Hepatocyte (in vitro differentiated cells): Measurements from ENCODE around the gene SMARCB1. TPM values are rescaled to one million over a fixed set of nuclear protein-coding genes. Genes with fewer than 3 reads are reported as not detected.

Experiments
- DNase-seq: peaks from one replicate; pipeline ENCODE4 v3.0.0-alpha.2; 2016; ENCODE audit warnings: low spot score
- H2AFZ ChIP-seq: fragments of 200-600 bp; sonication (generic); 2 replicates; pipeline ENCODE4 v1.6.0; 2016; ENCODE audit warnings: antibody characterized with exemption, mild to moderate bottlenecking
- H3K27ac ChIP-seq: fragments of 200-600 bp; sonication (generic); 2 replicates; pipeline ENCODE4 v1.5.1; 2016; ENCODE audit warnings: mild to moderate bottlenecking
- H3K27me3 ChIP-seq: fragments of 200-600 bp; sonication (generic); 2 replicates; pipeline ENCODE4 v1.6.1; 2016
- H3K36me3 ChIP-seq: fragments of 200-600 bp; sonication (generic); replicated peaks from 2 replicates; pipeline ENCODE4 v1.5.1; 2016; ENCODE audit warnings: low read depth; ENCODE audit not compliant: insufficient read depth
- H3K4me1 ChIP-seq: fragments of 200-600 bp; sonication (generic); 2 replicates; pipeline ENCODE4 v1.5.1; 2016; ENCODE audit warnings: mild to moderate bottlenecking, moderate library complexity; ENCODE audit not compliant: insufficient read depth
- H3K4me2 ChIP-seq: fragments of 200-600 bp; sonication (generic); 2 replicates; pipeline ENCODE4 v1.6.0; 2016
- H3K4me3 ChIP-seq: fragments of 200-600 bp; sonication (generic); 2 replicates; pipeline ENCODE4 v1.5.1; 2016; ENCODE audit warnings: mild to moderate bottlenecking
- H3K79me2 ChIP-seq: fragments of 200-600 bp; sonication (generic); 2 replicates; pipeline ENCODE4 v1.6.0; 2017; ENCODE audit warnings: mild to moderate bottlenecking
- H3K9me2 ChIP-seq: fragments of 200-600 bp; sonication (generic); replicated peaks from 2 replicates; pipeline ENCODE4 v1.6.0; 2017; ENCODE audit warnings: mild to moderate bottlenecking; ENCODE audit not compliant: insufficient read depth
- H3K9me3 ChIP-seq: fragments of 200-600 bp; sonication (generic); 2 replicates; pipeline ENCODE4 v1.5.1; 2016; ENCODE audit warnings: low read depth, mild to moderate bottlenecking
- H4K20me1 ChIP-seq: fragments of 200-600 bp; sonication (generic); 2 replicates; pipeline ENCODE4 v1.6.0; 2016; ENCODE audit warnings: mild to moderate bottlenecking; ENCODE audit not compliant: insufficient read depth, poor library complexity, severe bottlenecking
- CTCF ChIP-seq: fragments of 200-600 bp; sonication (generic); IDR thresholded peaks from 2 replicates; pipeline ENCODE4 v1.5.1; 2016; ENCODE audit warnings: antibody characterized with exemption, mild to moderate bottlenecking; ENCODE audit not compliant: poor library complexity
- EZH2 ChIP-seq: fragments of 200-600 bp; sonication (generic); IDR thresholded peaks from 2 replicates; pipeline ENCODE4 v1.6.1; 2016; ENCODE audit warnings: antibody characterized with exemption, mild to moderate bottlenecking, borderline replicate concordance
- EZH2phosphoT487 ChIP-seq: fragments of 200-600 bp; sonication (generic); IDR thresholded peaks from one replicate; pipeline ENCODE4 v1.6.1; 2018; ENCODE audit warnings: antibody characterized with exemption, mild to moderate bottlenecking, low read depth, moderate library complexity; ENCODE audit not compliant: unreplicated experiment, severe bottlenecking
- WGBS: methylation state at CpG from one replicate; pipeline ENCODE4 v1.1.6; 2016; ENCODE audit warnings: low lambda C conversion rate; ENCODE audit errors: missing lambda C conversion rate; 5-methylcytosine and 5-hydroxymethylcytosine counted together
- polyA plus RNA-seq: library from polyadenylated mRNA; unstranded; fragments of >200 nt; fragmentation: Nextera tagmentation; extraction: Ambion mirVana; gene quantifications from 2 replicates; pipeline ENCODE4 v1.2.1, GENCODE V29; 2016
- total RNA-seq: library from RNA; depleted of rRNA; stranded (reverse); fragments of >200 nt; gene quantifications from 2 replicates; pipeline ENCODE4 v1.2.3, GENCODE V29; 2014

The SMARCB1 gene
- total and polyA plus RNA-seq, 2 experiments from 2014 or later, result 84.3 to 120 TPM

GRCh38 chr22:23820748-23821211, 34.0 kb downstream of the SMARCB1 start:
- H3K4me3 ChIP-seq, result no peak overlapping the region
- TF ChIP-seq EZH2 (no peak), CTCF (no peak), EZH2phosphoT487 (no peak)
- H3K4me1 ChIP-seq, result no peaks in the 10 kb centered on the region
- no peaks in the 10 kb centered on the region for H3K9me3 ChIP-seq
- H3K27ac ChIP-seq, result no peak overlapping the region
- no peak overlapping the region for H3K4me2 ChIP-seq
- no peak overlapping the region for H2AFZ ChIP-seq
- H3K36me3 ChIP-seq, result no peaks in the 10 kb centered on the region
- no peaks in the 10 kb centered on the region for H3K79me2 ChIP-seq
- no peaks in the 10 kb centered on the region for H4K20me1 ChIP-seq
- no peak for DNase-seq
- no peaks in the 10 kb centered on the region for H3K27me3 ChIP-seq
- WGBS, result 69% methylated on average over 4 of the region's 4 CpGs
- H3K9me2 ChIP-seq, result no peaks in the 10 kb centered on the region

- Histone ChIP-seq H2AFZ (no peak overlapping the region), H3K27me3 (no peaks in the 10 kb centered on the region), H3K9me3 (no peaks in the 10 kb centered on the region), H3K4me3 (no peak overlapping the region), H4K20me1 (no peaks in the 10 kb centered on the region), H3K4me1 (no peaks in the 10 kb centered on the region), H3K36me3 (no peaks in the 10 kb centered on the region), H3K27ac (no peak overlapping the region), H3K4me2 (no peak overlapping the region), H3K79me2 (no peaks in the 10 kb centered on the region), H3K9me2 (no peaks in the 10 kb centered on the region)
- 96% methylated on average over 5 of the region's 6 CpGs for WGBS
- DNase-seq, result no peak
- no peak for TF ChIP-seq EZH2phosphoT487
- TF ChIP-seq CTCF, result no peak
- no peak for TF ChIP-seq EZH2
Observed at GRCh38 chr22:23822101-23822671, 35.4 kb downstream of the SMARCB1 start.

- no peaks in the 10 kb centered on the region for H3K27me3 ChIP-seq
- H3K27ac ChIP-seq, result no peak overlapping the region
Observed at GRCh38 chr22:23823331-23823791, 36.6 kb downstream of the SMARCB1 start.

More at GRCh38 chr22:23823331-23823791, 36.6 kb downstream of the SMARCB1 start:
- no peak overlapping the region for H3K4me2 ChIP-seq
- no peaks in the 10 kb centered on the region for H3K9me3 ChIP-seq
- no peaks in the 10 kb centered on the region for H4K20me1 ChIP-seq
- DNase-seq, result no peak
- H3K79me2 ChIP-seq, result no peaks in the 10 kb centered on the region
- H3K4me1 ChIP-seq, result no peaks in the 10 kb centered on the region
- H3K36me3 ChIP-seq, result no peaks in the 10 kb centered on the region
- TF ChIP-seq CTCF (no peak), EZH2 (no peak), EZH2phosphoT487 (no peak)
- no peaks in the 10 kb centered on the region for H3K9me2 ChIP-seq
- 95% methylated on average over 14 of the region's 14 CpGs for WGBS
- no peak overlapping the region for H2AFZ ChIP-seq
- no peak overlapping the region for H3K4me3 ChIP-seq
